ENCODE results near the gene NFKBIL1.

Gene NFKBIL1

DNA sequence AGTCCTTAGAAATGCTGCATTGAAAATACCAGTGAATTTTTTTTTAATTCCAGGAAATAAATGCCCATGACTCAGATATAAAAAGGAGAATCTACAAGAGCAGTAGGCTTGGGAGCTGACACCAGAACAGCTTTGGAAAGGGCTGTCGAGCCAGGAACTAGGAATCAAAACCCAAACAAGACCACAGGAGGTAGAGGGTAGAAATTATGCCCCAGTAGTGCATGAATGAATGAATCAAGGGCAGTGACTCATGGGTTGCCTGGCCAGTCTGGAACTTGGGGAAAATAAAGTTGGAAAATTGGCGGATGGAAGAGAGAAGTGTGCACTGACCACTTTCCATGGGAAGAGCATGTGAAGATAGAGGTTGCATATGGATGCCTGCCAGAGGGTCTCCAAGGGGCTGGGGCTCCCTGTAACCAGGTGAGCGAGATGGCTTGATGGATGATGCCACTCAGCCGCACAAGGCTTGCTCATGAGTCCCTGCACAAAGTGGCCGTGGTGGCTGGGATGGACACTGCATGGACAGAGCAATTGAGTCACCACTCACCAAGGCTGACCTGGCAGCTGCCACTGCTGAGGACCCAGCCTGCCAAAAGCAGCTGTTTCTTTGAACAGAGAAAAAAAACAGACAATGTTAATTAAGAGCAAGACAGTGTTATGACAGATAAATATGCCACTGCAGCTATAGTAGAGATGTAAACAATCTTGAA, 33.8 kb upstream of the NFKBIL1 start:
- Histone ChIP-seq H2BK120ac (ENCODE audit: low read depth, low read length) (no peak overlapping the region), H2BK15ac (replicated peaks; ENCODE audit: low read depth) (no peak overlapping the region), H3K18ac (ENCODE audit: low read length) (no peak overlapping the region), H4K8ac (ENCODE audit: low read depth, low read length) (no peak overlapping the region), H3K27ac (ENCODE audit: low read depth, low read length) (no peak overlapping the region), H3K4me2 (ENCODE audit: low read length) (no peak overlapping the region), H4K5ac (ENCODE audit: low read length) (no peak overlapping the region), H2AK5ac (ENCODE audit: low read length) (no peak overlapping the region), H3K79me2 (ENCODE audit: control insufficient read depth, insufficient read depth, low read length) (no peaks in the 10 kb centered on the region), H3K79me1 (ENCODE audit: low read length) (no peaks in the 10 kb centered on the region), H3K23ac (ENCODE audit: low read length) (no peak overlapping the region), H3K4me1 (ENCODE audit: control insufficient read depth, low read depth, low read length) (no peaks in the 10 kb centered on the region), H3K56ac (ENCODE audit: low read length) (no peak overlapping the region), H3K36me3 (ENCODE audit: control insufficient read depth, insufficient read depth, low read length) (no peaks in the 10 kb centered on the region), H2BK5ac (ENCODE audit: low read length) (no peak overlapping the region), H3K4me3 (ENCODE audit: low read length) (no peak overlapping the region), H3K9ac (ENCODE audit: low read length) (no peak overlapping the region), H3K4ac (ENCODE audit: low read depth, low read length) (no peak overlapping the region), H3K27me3 (ENCODE audit: insufficient read depth, low read length, poor library complexity) (no peaks in the 10 kb centered on the region)
- no peak for DNase-seq
- WGBS (ENCODE audit: extremely low coverage, insufficient coverage, low lambda C conversion rate), result no CpG with 5 or more reads among the region's 5 CpGs

DNA sequence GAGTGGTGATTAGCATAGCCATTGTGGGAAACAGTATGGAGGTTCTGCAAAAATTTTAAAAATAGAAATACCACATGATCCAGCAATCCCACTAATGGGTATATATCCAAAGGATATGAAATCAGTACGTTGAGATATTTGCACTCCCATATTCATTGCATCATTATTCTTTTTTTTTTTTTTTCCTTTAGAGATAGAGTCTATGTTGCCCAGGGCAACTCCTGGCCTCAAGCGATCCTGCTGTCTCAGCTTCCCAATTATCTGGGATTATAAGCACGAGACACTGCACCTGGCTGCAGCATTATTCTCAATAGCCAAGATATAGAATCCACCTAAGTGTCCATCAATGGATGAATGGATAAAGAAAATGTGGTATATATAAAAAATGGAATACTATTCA, 25.6 kb upstream of the NFKBIL1 start:
- no peak overlapping the region for H2AK5ac ChIP-seq (ENCODE audit: low read length)
- no peak overlapping the region for H4K8ac ChIP-seq (ENCODE audit: low read depth, low read length)
- H2BK120ac ChIP-seq (ENCODE audit: low read depth, low read length), result no peak overlapping the region
- no peak overlapping the region for H3K9ac ChIP-seq (ENCODE audit: low read length)
- H3K27me3 ChIP-seq (ENCODE audit: insufficient read depth, low read length, poor library complexity), result no peaks in the 10 kb centered on the region
- no peaks in the 10 kb centered on the region for H3K36me3 ChIP-seq (ENCODE audit: control insufficient read depth, insufficient read depth, low read length)
- H3K27ac ChIP-seq (ENCODE audit: low read depth, low read length), result no peak overlapping the region
- H3K79me2 ChIP-seq (ENCODE audit: control insufficient read depth, insufficient read depth, low read length), result no peaks in the 10 kb centered on the region
- no peak overlapping the region for H3K4me3 ChIP-seq (ENCODE audit: low read length)
- no peak overlapping the region for H3K18ac ChIP-seq (ENCODE audit: low read length)
- H4K5ac ChIP-seq (ENCODE audit: low read length), result no peak overlapping the region
- no peak overlapping the region for H3K23ac ChIP-seq (ENCODE audit: low read length)
- no CpG with 5 or more reads among the region's 3 CpGs for WGBS (ENCODE audit: extremely low coverage, insufficient coverage, low lambda C conversion rate)
- no peak overlapping the region for H3K4ac ChIP-seq (ENCODE audit: low read depth, low read length)
- no peak overlapping the region for H2BK5ac ChIP-seq (ENCODE audit: low read length)
- H3K79me1 ChIP-seq (ENCODE audit: low read length), result no peaks in the 10 kb centered on the region
- DNase-seq, result no peak
- no peaks in the 10 kb centered on the region for H3K4me1 ChIP-seq (ENCODE audit: control insufficient read depth, low read depth, low read length)
- H3K4me2 ChIP-seq (ENCODE audit: low read length), result no peak overlapping the region
- H3K56ac ChIP-seq (ENCODE audit: low read length), result no peak overlapping the region
- H2BK15ac ChIP-seq (replicated peaks; ENCODE audit: low read depth), result no peak overlapping the region

DNA sequence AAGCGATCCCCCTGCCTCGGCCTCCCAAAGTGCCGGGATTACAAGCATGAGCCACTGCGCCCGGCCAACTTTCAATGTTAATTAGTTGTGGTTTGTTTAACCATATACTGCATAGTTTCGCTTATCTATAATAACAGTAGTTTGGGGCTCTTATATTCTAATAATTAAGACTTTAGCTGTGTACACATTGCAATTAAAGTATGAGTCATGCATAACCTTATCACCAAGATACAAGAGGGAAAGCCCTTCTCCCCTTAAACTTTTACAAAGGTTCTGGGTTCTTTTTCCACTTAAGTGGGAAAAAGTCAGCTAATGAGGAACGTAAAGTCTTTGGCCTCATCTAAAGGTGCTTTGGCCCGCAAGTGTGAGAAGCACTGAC, 21.9 kb upstream of the NFKBIL1 start:
- no peaks in the 10 kb centered on the region for H3K79me1 ChIP-seq (ENCODE audit: low read length)
- H4K8ac ChIP-seq (ENCODE audit: low read depth, low read length), result no peak overlapping the region
- peaks cover 1% of the 10 kb centered on the region for H3K36me3 ChIP-seq (ENCODE audit: control insufficient read depth, insufficient read depth, low read length)
- no peak for DNase-seq
- H2BK120ac ChIP-seq (ENCODE audit: low read depth, low read length), result no peak overlapping the region
- H3K79me2 ChIP-seq (ENCODE audit: control insufficient read depth, insufficient read depth, low read length), result no peaks in the 10 kb centered on the region
- no peak overlapping the region for H2BK5ac ChIP-seq (ENCODE audit: low read length)
- no peak overlapping the region for H3K4me2 ChIP-seq (ENCODE audit: low read length)
- no peak overlapping the region for H3K18ac ChIP-seq (ENCODE audit: low read length)
- no peak overlapping the region for H3K9ac ChIP-seq (ENCODE audit: low read length)
- no CpG with 5 or more reads among the region's 8 CpGs for WGBS (ENCODE audit: extremely low coverage, insufficient coverage, low lambda C conversion rate)
- H4K5ac ChIP-seq (ENCODE audit: low read length), result no peak overlapping the region
- H3K23ac ChIP-seq (ENCODE audit: low read length), result no peak overlapping the region
- H3K27me3 ChIP-seq (ENCODE audit: insufficient read depth, low read length, poor library complexity), result no peaks in the 10 kb centered on the region
- H3K27ac ChIP-seq (ENCODE audit: low read depth, low read length), result no peak overlapping the region
- no peak overlapping the region for H3K4me3 ChIP-seq (ENCODE audit: low read length)
- H3K4me1 ChIP-seq (ENCODE audit: control insufficient read depth, low read depth, low read length), result no peaks in the 10 kb centered on the region
- H2AK5ac ChIP-seq (ENCODE audit: low read length), result no peak overlapping the region
- H3K4ac ChIP-seq (ENCODE audit: low read depth, low read length), result no peak overlapping the region
- no peak overlapping the region for H2BK15ac ChIP-seq (replicated peaks; ENCODE audit: low read depth)
- no peak overlapping the region for H3K56ac ChIP-seq (ENCODE audit: low read length)

DNA sequence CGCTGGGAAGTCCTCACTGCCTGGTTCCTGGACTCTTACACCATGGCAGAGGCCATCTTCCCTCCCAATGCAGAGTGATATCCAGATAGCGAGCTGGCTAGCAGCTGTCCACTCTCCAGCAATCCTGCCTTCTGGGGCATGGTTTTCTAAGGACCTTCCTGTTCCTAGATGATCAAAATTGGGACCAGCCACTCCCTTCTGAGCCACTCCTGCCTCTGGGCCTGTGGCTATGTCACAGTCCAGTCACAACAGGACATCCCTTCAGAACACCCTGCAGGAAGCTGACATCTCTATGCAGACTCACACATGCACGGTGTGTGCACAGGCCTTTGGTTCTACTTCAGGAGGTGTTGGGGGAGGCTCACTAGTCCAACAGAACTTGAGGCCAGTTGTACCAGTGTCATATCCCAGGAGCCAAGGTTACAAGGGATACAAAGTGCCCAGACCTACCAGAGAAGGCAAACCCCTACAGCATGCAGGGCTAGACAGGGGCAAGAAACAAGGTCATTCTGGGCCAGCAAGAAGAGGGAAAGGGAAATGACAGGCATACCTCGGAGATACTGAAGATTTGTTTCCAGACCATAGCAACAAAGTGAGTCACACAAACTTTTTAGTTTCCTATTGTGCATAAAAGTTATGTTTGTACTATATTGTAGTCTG, 21.3 kb upstream of the NFKBIL1 start:
- H3K4me3 ChIP-seq (ENCODE audit: low read length), result no peak overlapping the region
- no peak overlapping the region for H3K56ac ChIP-seq (ENCODE audit: low read length)
- no peaks in the 10 kb centered on the region for H3K27me3 ChIP-seq (ENCODE audit: insufficient read depth, low read length, poor library complexity)
- H3K4ac ChIP-seq (ENCODE audit: low read depth, low read length), result no peak overlapping the region
- no peak overlapping the region for H3K9ac ChIP-seq (ENCODE audit: low read length)
- peaks cover 2% of the 10 kb centered on the region for H3K79me1 ChIP-seq (ENCODE audit: low read length)
- peaks cover 2% of the 10 kb centered on the region for H3K4me1 ChIP-seq (ENCODE audit: control insufficient read depth, low read depth, low read length)
- no CpG with 5 or more reads among the region's 4 CpGs for WGBS (ENCODE audit: extremely low coverage, insufficient coverage, low lambda C conversion rate)
- H2BK5ac ChIP-seq (ENCODE audit: low read length), result no peak overlapping the region
- no peak overlapping the region for H2BK120ac ChIP-seq (ENCODE audit: low read depth, low read length)
- H3K36me3 ChIP-seq (ENCODE audit: control insufficient read depth, insufficient read depth, low read length), result peaks cover 6% of the 10 kb centered on the region
- DNase-seq, result no peak
- no peak overlapping the region for H3K4me2 ChIP-seq (ENCODE audit: low read length)
- H3K27ac ChIP-seq (ENCODE audit: low read depth, low read length), result no peak overlapping the region
- no peak overlapping the region for H4K5ac ChIP-seq (ENCODE audit: low read length)
- H3K23ac ChIP-seq (ENCODE audit: low read length), result no peak overlapping the region
- no peak overlapping the region for H2AK5ac ChIP-seq (ENCODE audit: low read length)
- no peaks in the 10 kb centered on the region for H3K79me2 ChIP-seq (ENCODE audit: control insufficient read depth, insufficient read depth, low read length)
- no peak overlapping the region for H2BK15ac ChIP-seq (replicated peaks; ENCODE audit: low read depth)
- no peak overlapping the region for H3K18ac ChIP-seq (ENCODE audit: low read length)
- H4K8ac ChIP-seq (ENCODE audit: low read depth, low read length), result no peak overlapping the region

DNA sequence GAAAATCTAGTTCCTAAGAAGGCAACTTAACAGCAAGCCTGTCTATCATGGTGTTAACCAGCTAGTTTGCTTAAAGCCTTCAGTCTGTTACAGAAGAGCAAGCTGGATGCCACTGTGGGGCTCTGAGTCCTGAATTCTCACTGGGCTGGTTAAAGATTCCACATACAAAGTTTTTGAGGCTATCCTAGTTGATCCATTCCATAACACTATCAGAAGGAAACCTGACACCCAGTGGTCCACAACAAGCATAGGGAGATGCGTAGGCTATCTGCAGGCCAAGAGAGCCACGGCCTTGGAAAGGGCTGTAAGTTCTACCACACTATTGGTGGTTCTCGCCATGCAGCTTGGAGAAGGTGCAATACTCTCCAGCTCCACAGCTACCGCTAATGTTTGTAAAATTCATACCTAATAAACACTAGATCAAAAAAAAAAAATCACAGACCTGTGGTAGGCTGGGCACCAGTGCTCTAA, 19.1 kb upstream of the NFKBIL1 start:
- H2BK5ac ChIP-seq (ENCODE audit: low read length), result no peak overlapping the region
- peaks cover 9% of the 10 kb centered on the region for H3K79me1 ChIP-seq (ENCODE audit: low read length)
- no peak overlapping the region for H2AK5ac ChIP-seq (ENCODE audit: low read length)
- no peak overlapping the region for H3K4ac ChIP-seq (ENCODE audit: low read depth, low read length)
- H2BK120ac ChIP-seq (ENCODE audit: low read depth, low read length), result no peak overlapping the region
- H3K27me3 ChIP-seq (ENCODE audit: insufficient read depth, low read length, poor library complexity), result no peaks in the 10 kb centered on the region
- no peak overlapping the region for H4K8ac ChIP-seq (ENCODE audit: low read depth, low read length)
- H3K36me3 ChIP-seq (ENCODE audit: control insufficient read depth, insufficient read depth, low read length), result peaks cover 16% of the 10 kb centered on the region
- H4K5ac ChIP-seq (ENCODE audit: low read length), result no peak overlapping the region
- H3K27ac ChIP-seq (ENCODE audit: low read depth, low read length), result no peak overlapping the region
- no peaks in the 10 kb centered on the region for H3K79me2 ChIP-seq (ENCODE audit: control insufficient read depth, insufficient read depth, low read length)
- no peak for DNase-seq
- H3K9ac ChIP-seq (ENCODE audit: low read length), result no peak overlapping the region
- H3K56ac ChIP-seq (ENCODE audit: low read length), result no peak overlapping the region
- no peak overlapping the region for H3K4me2 ChIP-seq (ENCODE audit: low read length)
- H3K18ac ChIP-seq (ENCODE audit: low read length), result no peak overlapping the region
- no peak overlapping the region for H3K4me3 ChIP-seq (ENCODE audit: low read length)
- H3K23ac ChIP-seq (ENCODE audit: low read length), result no peak overlapping the region
- H2BK15ac ChIP-seq (replicated peaks; ENCODE audit: low read depth), result no peak overlapping the region
- peaks cover 2% of the 10 kb centered on the region for H3K4me1 ChIP-seq (ENCODE audit: control insufficient read depth, low read depth, low read length)
- WGBS (ENCODE audit: extremely low coverage, insufficient coverage, low lambda C conversion rate), result no CpG with 5 or more reads among the region's 4 CpGs
